GM21528 (cell line): ENCODE data around the gene RAB4A.
"Not testable (repeated sequence)": the region's sequence is repeated elsewhere in the genome, so short reads cannot be mapped to it uniquely, and the experiment has no call there.

Experiments
- ATAC-seq: cut with Tn5 transposase; IDR thresholded peaks from one replicate; pipeline ENCODE4 v1.9.1; 2021; ENCODE audit warnings: mild to moderate bottlenecking, moderate library complexity; ENCODE audit not compliant: unreplicated experiment, low FRiP score

RAB4A gene

GRCh38 chr1:229291686-229292085 is 20.8 kb downstream of the RAB4A start:
- ATAC-seq, result not testable (repeated sequence)

- ATAC-seq, result no peak
Observed at GRCh38 chr1:229293528-229294204, 22.8 kb downstream of the RAB4A start.

- ATAC-seq, result no peak
Observed at GRCh38 chr1:229295745-229296144, 24.8 kb downstream of the RAB4A start.

- no peak for ATAC-seq
Observed at GRCh38 chr1:229296541-229296941, 25.6 kb downstream of the RAB4A start.

GRCh38 chr1:229297746-229298145 is 26.8 kb downstream of the RAB4A start:
- ATAC-seq, result no peak

GRCh38 chr1:229298420-229298819 is 27.5 kb downstream of the RAB4A start:
- ATAC-seq, result no peak

GRCh38 chr1:229298887-229299503 is 28.1 kb downstream of the RAB4A start:
- no peak for ATAC-seq

- ATAC-seq, result no peak
Observed at GRCh38 chr1:229300099-229300757, 29.3 kb downstream of the RAB4A start.

GRCh38 chr1:229302740-229303139 is 31.8 kb downstream of the RAB4A start:
- ATAC-seq, result no peak

- ATAC-seq, result no peak
Observed at GRCh38 chr1:229303855-229304254, 32.9 kb downstream of the RAB4A start.

GRCh38 chr1:229305392-229305791 is 34.5 kb downstream of the RAB4A start:
- ATAC-seq, result no peak

GRCh38 chr1:229309074-229309473 is 38.2 kb downstream of the RAB4A start:
- no peak for ATAC-seq

GRCh38 chr1:229309684-229310083 is 38.8 kb downstream of the RAB4A start:
- ATAC-seq, result no peak

- ATAC-seq, result no peak
Observed at GRCh38 chr1:229310833-229311232, 39.9 kb downstream of the RAB4A start.

GRCh38 chr1:229316166-229316565 is 45.3 kb downstream of the RAB4A start:
- ATAC-seq, result no peak

GRCh38 chr1:229318056-229318455 is 47.1 kb downstream of the RAB4A start:
- no peak for ATAC-seq

GRCh38 chr1:229319487-229319886 is 48.6 kb downstream of the RAB4A start:
- no peak for ATAC-seq

- ATAC-seq, result no peak
Observed at GRCh38 chr1:229323201-229323600, 52.3 kb downstream of the RAB4A start.

GRCh38 chr1:229323885-229324553 is 53.1 kb downstream of the RAB4A start:
- ATAC-seq, result no peak

- ATAC-seq, result no peak
Observed at GRCh38 chr1:229325401-229325800, 54.5 kb downstream of the RAB4A start.

GRCh38 chr1:229325853-229326487 is 55.1 kb downstream of the RAB4A start:
- no peak for ATAC-seq
